ENCODE results near the gene MTNR1A.
A peak's percentile ranks its signal among the peaks of the same experiment; 100 is the strongest.

MTNR1A gene

GRCh38 chr4:186560647-186561046 lies 5.3 kb upstream of the MTNR1A start:
- Histone ChIP-seq H3K9me3 (ENCODE audit: insufficient read depth, low read depth, low read length) (no peaks in the 10 kb centered on the region), H3K4me3 (ENCODE audit: low read length) (no peak overlapping the region), H3K36me3 (ENCODE audit: insufficient read depth, low read length) (no peaks in the 10 kb centered on the region), H3K9ac (ENCODE audit: low read depth, low read length) (no peak overlapping the region), H3K4me1 (ENCODE audit: insufficient read depth, low read length) (no peaks in the 10 kb centered on the region), H3K27me3 (ENCODE audit: insufficient read depth, low read length) (peaks cover 6% of the 10 kb centered on the region), H3K27ac (ENCODE audit: low read depth, low read length) (no peak overlapping the region)
- 94% methylated on average over 3 of the region's 3 CpGs for WGBS

- peaks cover 21% of the 10 kb centered on the region for H3K27me3 ChIP-seq (ENCODE audit: insufficient read depth, low read length)
- H3K4me3 ChIP-seq (ENCODE audit: low read length), result no peak overlapping the region
- no peaks in the 10 kb centered on the region for H3K4me1 ChIP-seq (ENCODE audit: insufficient read depth, low read length)
- WGBS, result 93% methylated on average over 3 of the region's 3 CpGs
- no peak overlapping the region for H3K9ac ChIP-seq (ENCODE audit: low read depth, low read length)
- H3K36me3 ChIP-seq (ENCODE audit: insufficient read depth, low read length), result no peaks in the 10 kb centered on the region
- no peaks in the 10 kb centered on the region for H3K9me3 ChIP-seq (ENCODE audit: insufficient read depth, low read depth, low read length)
- no peak overlapping the region for H3K27ac ChIP-seq (ENCODE audit: low read depth, low read length)
Measured at GRCh38 chr4:186557486-186557885, 2.1 kb upstream of the MTNR1A start.

- Histone ChIP-seq H3K36me3 (ENCODE audit: insufficient read depth, low read length) (no peaks in the 10 kb centered on the region), H3K9ac (ENCODE audit: low read depth, low read length) (no peak overlapping the region), H3K27ac (ENCODE audit: low read depth, low read length) (no peak overlapping the region), H3K9me3 (ENCODE audit: insufficient read depth, low read depth, low read length) (no peaks in the 10 kb centered on the region), H3K4me3 (ENCODE audit: low read length) (no peak overlapping the region), H3K27me3 (ENCODE audit: insufficient read depth, low read length) (peaks cover 21% of the 10 kb centered on the region), H3K4me1 (ENCODE audit: insufficient read depth, low read length) (no peaks in the 10 kb centered on the region)
- 85% methylated on average over 5 of the region's 7 CpGs for WGBS
Measured at GRCh38 chr4:186557061-186557460, 1.7 kb upstream of the MTNR1A start.

DNA sequence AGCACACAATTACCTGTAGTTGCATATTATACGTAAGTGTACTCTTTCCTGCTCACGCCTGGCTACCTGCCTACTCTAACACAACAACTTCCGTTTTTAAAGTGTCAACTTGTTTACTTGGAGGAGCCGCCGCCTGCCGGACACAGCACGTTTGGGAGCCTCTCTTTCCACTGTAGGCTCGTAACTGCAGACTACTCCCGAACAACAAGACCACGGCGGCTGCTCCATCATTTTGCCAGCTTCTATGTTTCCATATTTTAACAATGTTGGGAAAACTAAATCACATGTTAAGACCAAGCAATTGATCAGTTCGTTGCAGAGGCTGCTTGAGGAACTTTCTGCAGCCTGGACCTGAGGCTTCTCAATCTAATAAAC lies 841 bp downstream of the MTNR1A start:
- Histone ChIP-seq H3K36me3 (ENCODE audit: insufficient read depth, low read length) (no peaks in the 10 kb centered on the region), H3K27me3 (ENCODE audit: insufficient read depth, low read length) (peaks cover 26% of the 10 kb centered on the region), H3K27ac (ENCODE audit: low read depth, low read length) (no peak overlapping the region), H3K4me3 (ENCODE audit: low read length) (peak overlapping the region; percentile 73), H3K9ac (ENCODE audit: low read depth, low read length) (no peak overlapping the region), H3K4me1 (ENCODE audit: insufficient read depth, low read length) (no peaks in the 10 kb centered on the region), H3K9me3 (ENCODE audit: insufficient read depth, low read depth, low read length) (no peaks in the 10 kb centered on the region)
- 13% methylated on average over 12 of the region's 12 CpGs for WGBS

- Histone ChIP-seq H3K4me1 (ENCODE audit: insufficient read depth, low read length) (no peaks in the 10 kb centered on the region), H3K27me3 (ENCODE audit: insufficient read depth, low read length) (peaks cover 26% of the 10 kb centered on the region)
- WGBS, result 76% methylated on average over 13 of the region's 13 CpGs
Measured at GRCh38 chr4:186553717-186554116, 1.6 kb downstream of the MTNR1A start.

DNA sequence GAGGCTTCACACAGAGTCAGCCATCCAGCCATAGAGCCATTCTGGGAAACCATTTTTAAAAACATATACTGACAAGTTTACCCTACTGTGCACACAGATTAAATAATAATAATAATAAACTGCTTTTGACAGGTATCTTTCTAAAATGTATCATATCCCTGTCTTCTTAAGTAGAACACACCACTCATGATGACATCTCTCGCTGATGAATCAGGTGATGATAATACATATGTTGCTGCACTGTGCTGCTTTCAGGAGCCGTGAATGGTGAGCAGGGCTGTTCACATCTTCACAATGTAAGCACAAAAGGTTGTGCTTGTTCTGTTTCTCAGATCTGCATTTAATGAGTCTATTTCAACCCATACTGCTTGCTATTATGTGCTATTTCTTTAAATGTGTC lies 3.5 kb downstream of the MTNR1A start:
- no peaks in the 10 kb centered on the region for H3K9me3 ChIP-seq (ENCODE audit: insufficient read depth, low read depth, low read length)
- peaks cover 26% of the 10 kb centered on the region for H3K27me3 ChIP-seq (ENCODE audit: insufficient read depth, low read length)
- H3K9ac ChIP-seq (ENCODE audit: low read depth, low read length), result no peak overlapping the region
- 91% methylated on average over 2 of the region's 2 CpGs for WGBS
- no peaks in the 10 kb centered on the region for H3K36me3 ChIP-seq (ENCODE audit: insufficient read depth, low read length)
- no peak overlapping the region for H3K4me3 ChIP-seq (ENCODE audit: low read length)
- no peak overlapping the region for H3K27ac ChIP-seq (ENCODE audit: low read depth, low read length)
- H3K4me1 ChIP-seq (ENCODE audit: insufficient read depth, low read length), result no peaks in the 10 kb centered on the region

More at GRCh38 chr4:186553717-186554116, 1.6 kb downstream of the MTNR1A start:
- Histone ChIP-seq H3K36me3 (ENCODE audit: insufficient read depth, low read length) (no peaks in the 10 kb centered on the region), H3K4me3 (ENCODE audit: low read length) (no peak overlapping the region), H3K27ac (ENCODE audit: low read depth, low read length) (no peak overlapping the region), H3K9ac (ENCODE audit: low read depth, low read length) (no peak overlapping the region), H3K9me3 (ENCODE audit: insufficient read depth, low read depth, low read length) (no peaks in the 10 kb centered on the region)

DNA sequence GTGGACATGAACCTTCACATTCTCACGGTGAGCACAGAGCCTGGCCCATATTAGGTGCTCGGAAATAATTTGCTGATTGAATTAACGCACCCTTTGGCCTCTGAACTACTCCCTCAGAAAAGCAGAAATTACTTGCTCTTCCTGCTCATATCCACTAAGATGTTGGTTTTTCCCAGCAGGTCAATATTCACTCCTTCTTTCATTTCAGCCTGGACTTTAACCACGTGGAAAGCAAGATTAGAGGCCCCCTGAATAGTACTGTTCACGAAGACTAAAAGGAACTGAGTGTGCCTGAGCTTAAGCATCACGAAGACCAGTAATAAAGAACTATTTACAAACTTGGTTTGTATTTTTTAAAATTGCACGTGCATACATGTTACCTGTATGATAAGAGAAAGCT lies 9.9 kb downstream of the MTNR1A start:
- H3K4me3 ChIP-seq (ENCODE audit: low read length), result no peak overlapping the region
- WGBS, result 88% methylated on average over 7 of the region's 7 CpGs
- peaks cover 3% of the 10 kb centered on the region; the same call in 1 of the 2 replicates for H3K27me3 ChIP-seq (ENCODE audit: insufficient read depth, low read length)
- H3K27ac ChIP-seq (ENCODE audit: low read depth, low read length), result no peak overlapping the region
- H3K9me3 ChIP-seq (ENCODE audit: insufficient read depth, low read depth, low read length), result no peaks in the 10 kb centered on the region
- H3K9ac ChIP-seq (ENCODE audit: low read depth, low read length), result no peak overlapping the region
- H3K36me3 ChIP-seq (ENCODE audit: insufficient read depth, low read length), result no peaks in the 10 kb centered on the region
- H3K4me1 ChIP-seq (ENCODE audit: insufficient read depth, low read length), result no peaks in the 10 kb centered on the region

DNA sequence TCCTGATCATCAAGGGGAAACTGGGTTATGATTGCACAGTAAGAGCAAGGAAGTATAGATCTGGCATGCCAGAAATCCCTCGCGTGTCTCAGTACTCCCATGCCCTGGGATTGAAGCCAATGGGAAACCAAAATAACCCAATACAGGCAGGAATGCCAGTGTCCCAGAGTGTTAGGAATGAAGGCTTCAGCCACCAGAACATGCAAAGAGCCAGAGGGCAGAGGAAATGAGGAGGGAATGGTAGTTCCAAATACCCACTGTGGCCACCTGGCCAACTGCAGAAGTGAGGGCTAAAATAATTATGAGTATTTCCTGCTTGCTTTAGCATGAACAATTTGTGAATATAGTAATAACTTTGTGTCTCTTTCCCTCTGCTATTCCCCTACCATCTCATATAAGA lies 12.2 kb downstream of the MTNR1A start:
- H3K4me3 ChIP-seq (ENCODE audit: low read length), result no peak overlapping the region
- no peaks in the 10 kb centered on the region for H3K4me1 ChIP-seq (ENCODE audit: insufficient read depth, low read length)
- H3K9ac ChIP-seq (ENCODE audit: low read depth, low read length), result no peak overlapping the region
- no peak overlapping the region for H3K27ac ChIP-seq (ENCODE audit: low read depth, low read length)
- H3K27me3 ChIP-seq (ENCODE audit: insufficient read depth, low read length), result no peaks in the 10 kb centered on the region
- WGBS, result 95% methylated on average over 2 of the region's 2 CpGs
- H3K36me3 ChIP-seq (ENCODE audit: insufficient read depth, low read length), result no peaks in the 10 kb centered on the region
- H3K9me3 ChIP-seq (ENCODE audit: insufficient read depth, low read depth, low read length), result 0 out of 2 replicates have a peak, but pooled peaks cover 6% of the 10 kb centered on the region

DNA sequence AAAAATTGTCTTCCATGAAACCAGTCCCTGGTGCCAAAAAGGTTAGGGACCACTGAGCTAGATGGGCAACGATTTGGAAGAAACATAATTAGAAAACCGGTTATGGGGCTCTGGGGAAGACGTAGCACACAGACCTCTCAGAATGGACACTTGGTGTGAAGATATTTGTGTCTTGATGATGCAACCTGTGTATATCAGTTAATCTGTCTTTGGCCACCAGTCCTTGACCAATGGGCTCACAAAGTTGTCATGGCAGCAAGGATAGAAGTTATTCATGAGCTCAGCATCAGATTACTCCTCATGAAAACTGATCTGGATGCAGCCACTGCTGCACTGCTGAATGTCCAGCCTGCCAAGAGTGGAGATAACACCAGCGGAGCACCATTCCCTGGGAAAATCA lies 13.6 kb downstream of the MTNR1A start:
- H3K9ac ChIP-seq (ENCODE audit: low read depth, low read length), result no peak overlapping the region
- WGBS, result 94% methylated on average over 4 of the region's 4 CpGs
- no peak overlapping the region for H3K27ac ChIP-seq (ENCODE audit: low read depth, low read length)
- H3K36me3 ChIP-seq (ENCODE audit: insufficient read depth, low read length), result no peaks in the 10 kb centered on the region
- 0 out of 2 replicates have a peak, but pooled peaks cover 6% of the 10 kb centered on the region for H3K9me3 ChIP-seq (ENCODE audit: insufficient read depth, low read depth, low read length)
- no peaks in the 10 kb centered on the region for H3K27me3 ChIP-seq (ENCODE audit: insufficient read depth, low read length)
- no peak overlapping the region for H3K4me3 ChIP-seq (ENCODE audit: low read length)
- no peaks in the 10 kb centered on the region for H3K4me1 ChIP-seq (ENCODE audit: insufficient read depth, low read length)

- Histone ChIP-seq H3K27ac (ENCODE audit: low read depth, low read length) (no peak overlapping the region), H3K27me3 (ENCODE audit: insufficient read depth, low read length) (no peaks in the 10 kb centered on the region), H3K9me3 (ENCODE audit: insufficient read depth, low read depth, low read length) (0 out of 2 replicates have a peak, but pooled peaks cover 6% of the 10 kb centered on the region), H3K36me3 (ENCODE audit: insufficient read depth, low read length) (no peaks in the 10 kb centered on the region), H3K4me1 (ENCODE audit: insufficient read depth, low read length) (no peaks in the 10 kb centered on the region), H3K4me3 (ENCODE audit: low read length) (no peak overlapping the region), H3K9ac (ENCODE audit: low read depth, low read length) (no peak overlapping the region)
- 87% methylated on average over 19 of the region's 19 CpGs for WGBS
Measured at GRCh38 chr4:186537843-186538521, 17.4 kb downstream of the MTNR1A start.

GRCh38 chr4:186536285-186536684 lies 19.1 kb downstream of the MTNR1A start:
- 88% methylated on average over 10 of the region's 10 CpGs for WGBS
- Histone ChIP-seq H3K27ac (ENCODE audit: low read depth, low read length) (no peak overlapping the region), H3K27me3 (ENCODE audit: insufficient read depth, low read length) (no peaks in the 10 kb centered on the region), H3K4me1 (ENCODE audit: insufficient read depth, low read length) (no peaks in the 10 kb centered on the region), H3K36me3 (ENCODE audit: insufficient read depth, low read length) (no peaks in the 10 kb centered on the region), H3K9ac (ENCODE audit: low read depth, low read length) (no peak overlapping the region), H3K4me3 (ENCODE audit: low read length) (no peak overlapping the region), H3K9me3 (ENCODE audit: insufficient read depth, low read depth, low read length) (0 out of 2 replicates have a peak, but pooled peaks cover 6% of the 10 kb centered on the region)

GRCh38 chr4:186534056-186534455 lies 21.3 kb downstream of the MTNR1A start:
- H3K9me3 ChIP-seq (ENCODE audit: insufficient read depth, low read depth, low read length), result no peaks in the 10 kb centered on the region
- H3K27ac ChIP-seq (ENCODE audit: low read depth, low read length), result no peak overlapping the region
- no peaks in the 10 kb centered on the region for H3K36me3 ChIP-seq (ENCODE audit: insufficient read depth, low read length)
- H3K4me3 ChIP-seq (ENCODE audit: low read length), result no peak overlapping the region
- H3K4me1 ChIP-seq (ENCODE audit: insufficient read depth, low read length), result no peaks in the 10 kb centered on the region
- H3K27me3 ChIP-seq (ENCODE audit: insufficient read depth, low read length), result no peaks in the 10 kb centered on the region
- no peak overlapping the region for H3K9ac ChIP-seq (ENCODE audit: low read depth, low read length)
- WGBS, result 97% methylated on average over 21 of the region's 21 CpGs

Data from HUES64 (cell line).